Body of pancreas (tissue), 4 donors: ENCODE data around the gene ZNF525. TPM values are rescaled to one million over a fixed set of nuclear protein-coding genes. Genes with fewer than 3 reads are reported as not detected.
"Not testable (repeated sequence)": the region's sequence is repeated elsewhere in the genome, so short reads cannot be mapped to it uniquely, and the experiment has no call there.

Source experiments
- ATAC-seq: fragments of 150-250 bp; one replicate; pipeline ENCODE4 v1.9.1; 2016
- DNase-seq, 4 donors: peaks; one replicate each; pipeline ENCODE4 v3.0.0-alpha.2; 2019
- H3K27ac ChIP-seq, 4 donors: fragments of 200-600 bp; sonication (generic); 1 replicate in 3 of 4; 2 replicates in 1 of 4; pipeline versions ENCODE4 v1.5.1 to v1.6.1; 2016 to 2019; ENCODE audit warnings: mild to moderate bottlenecking in 1 of 4, mixed read lengths in 1 of 4, moderate library complexity in 1 of 4
- H3K27me3 ChIP-seq, 2 donors: fragments of 200-600 bp; sonication (generic); one replicate each; pipeline ENCODE4 v1.6.0; 2016; ENCODE audit warnings: mild to moderate bottlenecking in 1 of 2
- H3K36me3 ChIP-seq, 2 donors: fragments of 200-600 bp; sonication (generic); replicated peaks in 1 of 2; 2 replicates each; pipeline ENCODE4 v1.5.1; 2016; ENCODE audit warnings: low read depth in 2 of 2; ENCODE audit not compliant: insufficient read depth in 1 of 2
- H3K4me1 ChIP-seq: fragments of 200-600 bp; sonication (generic); one replicate; pipeline ENCODE4 v1.6.0; 2016
- H3K4me3 ChIP-seq, 2 donors: fragments of 200-600 bp; sonication (generic); 1 replicate in 1 of 2; 2 replicates in 1 of 2; pipeline ENCODE4 v1.5.1; 2016 to 2019
- H3K9me3 ChIP-seq, 3 donors: fragments of 200-600 bp; sonication (generic); 1 replicate in 2 of 3; 2 replicates in 1 of 3; pipeline ENCODE4 v1.5.1; 2016
- POLR2A ChIP-seq, 3 donors: fragments of 450-650 bp; IDR thresholded peaks; one replicate each; pipeline ENCODE4 v1.6.1; 2016; ENCODE audit warnings: antibody characterized with exemption in 3 of 3, mild to moderate bottlenecking in 2 of 3
- WGBS, 2 donors: methylation state at CpG; one replicate each; pipeline ENCODE4 v1.1.5; 2017; 5-methylcytosine and 5-hydroxymethylcytosine counted together
- intact Hi-C: fragments of 100-400 bp; cut with DNase I; formaldehyde crosslinking; loops from one replicate; pipeline ENCODE4 v1.15.1; 2023
- total RNA-seq, 2 donors: library from RNA; depleted of rRNA; stranded (reverse); fragments of >200 nt; gene quantifications; one replicate each; pipeline ENCODE4 v1.1.0, GENCODE V29; 2016
- TF ChIP-seq, protein P1 (sequence below), 7 experiments: fragments of 450-650 bp in 4 of 7; fragments of 200-600 bp in 3 of 7; sonication (generic) in 3 of 7; IDR thresholded peaks; one replicate each; pipeline ENCODE4 v1.5.1; 2016 to 2019; ENCODE audit warnings: antibody characterized with exemption in 7 of 7

ZNF525 gene
- total RNA-seq, 2 donors from 2014 or later, result 12.2 to 14.2 TPM

GRCh38 chr19:53394974-53395839 is 29.7 kb downstream of the ZNF525 start, which contains the start of gene ZNF765:
Gene ZNF765, plus strand, starts transcription at chr19:53395149. Its CDS starts 2,867 bp downstream, at chr19:53398016.
- DNase-seq (peak; percentile 95 to 96 (median 96)), ATAC-seq (peak; percentile 99)
- intact Hi-C loops, result no loop called here
- WGBS, 2 donors, result 0 to 1% methylated on average over 43 to 58 of the region's 58 CpGs
- peaks cover 18% of the 10 kb centered on the region for H3K4me1 ChIP-seq
- peak within 1 kb of the TSS; percentile 87 to 95 for H3K4me3 ChIP-seq
- no peaks in the 10 kb centered on the region for H3K27me3 ChIP-seq
- H3K36me3 ChIP-seq, result peaks cover 0 to 3% of the 10 kb centered on the region in 2 donors
- peak within 1 kb of the TSS; percentile 68 to 92 (median 79) for H3K27ac ChIP-seq
- no peaks in the 10 kb centered on the region for H3K9me3 ChIP-seq
- peak; percentile 43 to 86 (median 81) for TF ChIP-seq POLR2A (IDR thresholded peaks at IDR 0.05)
- TF ChIP-seq, protein P1, sequence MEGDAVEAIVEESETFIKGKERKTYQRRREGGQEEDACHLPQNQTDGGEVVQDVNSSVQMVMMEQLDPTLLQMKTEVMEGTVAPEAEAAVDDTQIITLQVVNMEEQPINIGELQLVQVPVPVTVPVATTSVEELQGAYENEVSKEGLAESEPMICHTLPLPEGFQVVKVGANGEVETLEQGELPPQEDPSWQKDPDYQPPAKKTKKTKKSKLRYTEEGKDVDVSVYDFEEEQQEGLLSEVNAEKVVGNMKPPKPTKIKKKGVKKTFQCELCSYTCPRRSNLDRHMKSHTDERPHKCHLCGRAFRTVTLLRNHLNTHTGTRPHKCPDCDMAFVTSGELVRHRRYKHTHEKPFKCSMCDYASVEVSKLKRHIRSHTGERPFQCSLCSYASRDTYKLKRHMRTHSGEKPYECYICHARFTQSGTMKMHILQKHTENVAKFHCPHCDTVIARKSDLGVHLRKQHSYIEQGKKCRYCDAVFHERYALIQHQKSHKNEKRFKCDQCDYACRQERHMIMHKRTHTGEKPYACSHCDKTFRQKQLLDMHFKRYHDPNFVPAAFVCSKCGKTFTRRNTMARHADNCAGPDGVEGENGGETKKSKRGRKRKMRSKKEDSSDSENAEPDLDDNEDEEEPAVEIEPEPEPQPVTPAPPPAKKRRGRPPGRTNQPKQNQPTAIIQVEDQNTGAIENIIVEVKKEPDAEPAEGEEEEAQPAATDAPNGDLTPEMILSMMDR (IDR thresholded peaks at IDR 0.05), result peak; percentile 36 to 66 (median 53)

DNA sequence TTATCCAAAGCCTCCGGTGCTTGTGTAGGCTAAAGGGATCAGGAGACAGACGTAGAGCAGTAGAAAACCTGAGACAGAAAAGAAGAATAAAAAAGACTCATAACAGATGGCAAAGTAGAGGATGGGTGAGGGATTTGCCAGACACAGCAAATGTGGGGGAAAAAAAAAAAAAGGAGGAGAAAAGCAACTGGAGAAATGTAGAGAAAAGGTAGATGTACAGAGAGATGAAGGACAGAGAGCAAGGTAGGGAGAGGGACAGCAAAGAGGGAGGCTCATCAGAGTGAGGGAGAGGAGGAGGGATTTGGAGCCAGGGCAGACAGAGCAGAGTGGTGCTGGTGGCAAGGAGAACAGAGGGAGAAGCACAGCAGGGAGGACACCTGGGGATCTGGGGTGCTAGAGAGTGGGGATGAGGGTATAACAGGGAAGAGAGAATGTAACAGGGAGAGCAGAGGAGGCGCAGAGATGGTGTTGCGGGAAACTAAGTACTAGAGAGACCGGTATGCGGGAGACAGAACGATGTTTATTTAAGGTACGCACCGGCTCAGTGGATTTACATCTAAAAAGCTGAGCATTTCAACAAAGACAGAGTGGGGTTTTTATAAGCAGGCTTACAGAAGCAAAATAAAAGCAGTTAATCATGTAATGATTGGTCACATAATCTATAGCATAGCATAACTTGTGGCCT is 30.5 kb downstream of the ZNF525 start:
- H3K9me3 ChIP-seq, DNase-seq, H3K27me3 ChIP-seq, ATAC-seq, H3K36me3 ChIP-seq, intact Hi-C loops: not testable (repeated sequence)
- WGBS, 2 donors, result 5 to 6% methylated on average over 9 of the region's 9 CpGs
- peaks cover 18% of the 10 kb centered on the region for H3K4me1 ChIP-seq
- peak overlapping the region in 3 of 4 donors; percentile 72 to 92 (median 86) for H3K27ac ChIP-seq
- peak overlapping the region; percentile 87 to 95 for H3K4me3 ChIP-seq

GRCh38 chr19:53396525-53396868 is 31.0 kb downstream of the ZNF525 start:
- 0 to 3% methylated on average over 1 of the region's 1 CpG for WGBS, 2 donors
- DNase-seq (no peak), ATAC-seq (no peak)
- peaks cover 0 to 3% of the 10 kb centered on the region in 2 donors for H3K36me3 ChIP-seq
- no peaks in the 10 kb centered on the region for H3K9me3 ChIP-seq
- H3K27ac ChIP-seq, result no peak overlapping the region
- TF ChIP-seq, protein P1 (IDR thresholded peaks at IDR 0.05), result no peak
- no peak for TF ChIP-seq POLR2A (IDR thresholded peaks at IDR 0.05)
- H3K4me3 ChIP-seq, result no peak overlapping the region
- H3K4me1 ChIP-seq, result peaks cover 18% of the 10 kb centered on the region
- intact Hi-C loops, result no loop called here
- H3K27me3 ChIP-seq, result no peaks in the 10 kb centered on the region

DNA sequence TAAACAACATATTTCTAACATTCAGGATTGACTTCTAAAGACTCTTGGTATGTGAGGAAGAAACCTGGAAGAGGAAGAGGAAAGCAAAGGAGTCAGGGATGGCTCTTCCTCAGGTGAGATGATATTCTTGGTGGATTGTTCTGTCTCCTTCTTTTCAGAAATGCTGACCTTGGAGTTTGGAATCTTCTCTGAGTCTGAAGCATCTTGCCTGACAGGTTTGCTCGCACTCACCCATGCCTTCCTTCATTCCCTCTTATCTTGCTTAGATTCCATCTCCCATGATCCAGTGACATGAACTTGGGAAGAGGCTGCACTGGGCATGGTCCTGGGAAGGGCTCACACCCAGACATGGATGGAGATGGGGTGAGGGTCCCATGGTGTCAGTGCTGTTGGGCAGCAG is 32.4 kb downstream of the ZNF525 start:
- WGBS, 2 donors, result 53 to 56% methylated on average over 1 of the region's 1 CpG
- DNase-seq, H3K4me3 ChIP-seq, ATAC-seq, intact Hi-C loops, H3K9me3 ChIP-seq, H3K27me3 ChIP-seq, H3K27ac ChIP-seq: not testable (repeated sequence)
- peaks cover 8 to 11% of the 10 kb centered on the region in 2 donors for H3K36me3 ChIP-seq
- peaks cover 18% of the 10 kb centered on the region for H3K4me1 ChIP-seq

GRCh38 chr19:53409505-53410204 is 44.1 kb downstream of the ZNF525 start:
- intact Hi-C loops, result no loop called here
- TF ChIP-seq POLR2A (IDR thresholded peaks at IDR 0.05), result no peak
- TF ChIP-seq, protein P1 (IDR thresholded peaks at IDR 0.05), result no peak
- 81 to 82% methylated on average over 7 of the region's 7 CpGs for WGBS, 2 donors
- Histone ChIP-seq H3K4me3 (no peak overlapping the region), H3K27ac (no peak overlapping the region), H3K9me3 (peaks cover 3 to 64% (median 4%) of the 10 kb centered on the region in 3 donors), H3K27me3 (no peaks in the 10 kb centered on the region), H3K4me1 (no peaks in the 10 kb centered on the region), H3K36me3 (peaks cover 10 to 27% of the 10 kb centered on the region in 2 donors)
- no peak for ATAC-seq
- no peak for DNase-seq

DNA sequence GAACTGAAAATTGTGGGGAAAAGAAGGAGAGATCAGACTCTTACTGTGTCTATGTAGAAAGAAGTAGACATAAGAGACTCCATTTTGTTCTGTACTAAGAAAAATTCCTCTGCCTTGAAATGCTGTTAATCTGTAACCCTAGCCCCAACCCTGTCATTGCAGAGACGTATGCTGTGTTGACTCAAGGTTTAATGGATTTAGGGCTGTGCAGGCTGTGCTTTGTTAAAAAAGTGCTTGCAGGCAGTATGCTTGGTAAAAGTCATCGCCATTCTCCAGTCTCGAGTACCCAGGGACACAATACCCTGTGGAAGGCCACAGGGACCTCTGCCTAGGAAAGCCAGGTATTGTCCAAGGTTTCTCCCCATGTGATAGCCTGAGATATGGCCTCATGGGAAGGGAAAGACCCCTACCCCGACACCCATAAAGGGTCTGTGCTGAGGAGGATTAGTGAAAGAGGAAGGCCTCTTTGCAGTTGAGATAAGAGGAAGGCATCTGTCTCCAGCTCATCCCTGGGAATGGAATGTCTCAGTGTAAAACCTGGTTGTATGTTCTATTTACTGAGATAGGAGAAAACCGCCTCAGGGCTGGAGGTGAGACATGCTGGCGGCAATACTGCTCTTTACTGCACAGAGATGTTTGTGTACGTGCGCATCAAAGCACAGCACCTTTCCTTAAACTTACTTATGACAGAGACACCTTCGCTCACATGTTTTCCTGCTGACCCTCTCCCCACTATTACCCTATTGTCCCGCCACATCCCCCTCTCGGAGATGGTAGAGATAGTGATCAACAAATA is 55.2 kb downstream of the ZNF525 start:
- ATAC-seq, H3K27me3 ChIP-seq, H3K36me3 ChIP-seq, H3K4me1 ChIP-seq, intact Hi-C loops, H3K27ac ChIP-seq, H3K9me3 ChIP-seq, H3K4me3 ChIP-seq: not testable (repeated sequence)
- WGBS, 2 donors, result 62 to 63% methylated on average over 9 to 11 of the region's 11 CpGs
- peak in 1 of 4 donors; percentile 6 for DNase-seq
